HG02610 (cell line): Measurements from ENCODE around the gene ACOT13.
"Not testable (repeated sequence)": the region's sequence is repeated elsewhere in the genome, so short reads cannot be mapped to it uniquely, and the experiment has no call there.

ENCODE experiments used
- ATAC-seq: cut with Tn5 transposase; IDR thresholded peaks from one replicate; pipeline ENCODE4 v1.9.1; 2021; ENCODE audit warnings: mild to moderate bottlenecking, moderate library complexity; ENCODE audit not compliant: unreplicated experiment

Gene ACOT13

DNA sequence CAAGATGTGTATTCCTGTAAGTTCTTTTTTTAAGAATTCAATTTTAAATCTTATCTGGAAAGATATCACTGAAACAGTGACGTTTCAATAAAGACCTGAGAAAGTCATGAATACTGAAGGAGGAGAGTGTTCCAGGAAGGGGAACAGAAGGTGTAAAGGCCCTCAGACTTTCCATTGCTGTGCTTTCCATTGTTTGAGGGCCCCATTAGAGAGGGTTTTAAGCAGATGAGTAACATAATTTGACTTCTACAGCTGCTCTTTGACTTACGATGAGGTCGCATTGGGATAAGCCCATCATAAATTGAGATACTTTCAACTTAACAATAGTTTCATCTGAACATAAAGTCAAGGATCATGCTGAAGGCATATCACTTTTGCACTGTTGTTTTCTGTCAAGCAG is 24.7 kb downstream of the ACOT13 start:
- no peak for ATAC-seq

GRCh38 chr6:24692003-24692402 is 25.1 kb downstream of the ACOT13 start:
- no peak for ATAC-seq

DNA sequence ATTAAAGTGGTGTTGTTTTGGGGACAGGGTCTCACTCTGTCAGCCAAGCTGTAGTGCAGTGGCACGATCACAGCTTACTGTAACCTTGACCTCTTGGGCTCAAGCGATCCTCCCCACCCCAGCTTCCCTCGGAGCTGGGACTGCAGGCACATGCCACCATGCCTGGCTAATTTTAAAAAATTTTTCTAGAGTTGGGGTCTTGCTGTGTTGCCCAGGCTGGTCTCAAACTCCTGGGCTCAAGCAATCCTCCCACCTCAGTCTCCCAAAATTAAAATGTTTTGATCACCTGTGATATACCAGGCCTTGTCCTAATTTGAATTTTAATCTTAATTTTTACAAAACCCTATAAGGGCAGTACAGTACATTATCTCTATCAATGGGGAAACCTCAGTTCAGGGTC is 25.5 kb downstream of the ACOT13 start:
- no peak for ATAC-seq

- ATAC-seq, result no peak
Measured at GRCh38 chr6:24692848-24693592, 26.1 kb downstream of the ACOT13 start.

DNA sequence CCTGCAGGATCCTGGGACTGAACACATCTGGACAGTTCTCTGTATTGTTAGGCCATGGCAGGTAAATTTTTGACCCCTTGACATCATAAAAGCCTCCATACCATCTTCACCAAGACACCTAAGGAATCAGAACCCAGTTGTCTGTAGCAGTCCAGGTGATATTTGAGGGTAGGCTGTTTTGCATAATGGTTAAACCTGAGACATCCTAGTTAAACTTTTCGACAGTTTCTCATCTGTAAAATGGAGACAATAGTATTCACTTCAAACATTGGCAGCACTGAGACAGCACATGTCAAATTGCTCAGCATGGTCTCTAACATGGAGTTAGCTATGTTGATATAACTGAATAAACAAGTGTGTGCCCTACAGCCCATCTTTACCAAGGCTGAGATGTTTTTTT is 27.3 kb downstream of the ACOT13 start:
- ATAC-seq, result no peak

GRCh38 chr6:24695635-24696034 is 28.8 kb downstream of the ACOT13 start:
- peak; percentile 60 for ATAC-seq

DNA sequence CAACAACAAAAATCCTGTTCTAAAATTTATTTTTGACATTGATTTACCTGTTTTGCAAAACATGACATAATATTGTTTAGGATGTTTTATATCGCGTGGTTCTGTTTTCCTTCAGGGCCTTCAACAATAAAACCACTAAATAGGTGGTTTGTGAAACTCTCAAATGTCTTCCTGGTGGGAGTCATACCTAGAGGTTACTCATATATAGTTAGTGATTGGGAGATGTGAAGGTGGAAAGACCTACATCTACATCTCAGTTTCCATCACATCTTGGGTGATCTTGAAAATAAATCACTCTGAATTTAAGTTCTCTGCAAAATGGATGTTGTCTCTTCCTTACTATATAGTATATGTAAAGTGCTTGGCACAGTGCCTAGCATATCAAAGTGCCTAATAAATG is 29.2 kb downstream of the ACOT13 start:
- ATAC-seq, result no peak

DNA sequence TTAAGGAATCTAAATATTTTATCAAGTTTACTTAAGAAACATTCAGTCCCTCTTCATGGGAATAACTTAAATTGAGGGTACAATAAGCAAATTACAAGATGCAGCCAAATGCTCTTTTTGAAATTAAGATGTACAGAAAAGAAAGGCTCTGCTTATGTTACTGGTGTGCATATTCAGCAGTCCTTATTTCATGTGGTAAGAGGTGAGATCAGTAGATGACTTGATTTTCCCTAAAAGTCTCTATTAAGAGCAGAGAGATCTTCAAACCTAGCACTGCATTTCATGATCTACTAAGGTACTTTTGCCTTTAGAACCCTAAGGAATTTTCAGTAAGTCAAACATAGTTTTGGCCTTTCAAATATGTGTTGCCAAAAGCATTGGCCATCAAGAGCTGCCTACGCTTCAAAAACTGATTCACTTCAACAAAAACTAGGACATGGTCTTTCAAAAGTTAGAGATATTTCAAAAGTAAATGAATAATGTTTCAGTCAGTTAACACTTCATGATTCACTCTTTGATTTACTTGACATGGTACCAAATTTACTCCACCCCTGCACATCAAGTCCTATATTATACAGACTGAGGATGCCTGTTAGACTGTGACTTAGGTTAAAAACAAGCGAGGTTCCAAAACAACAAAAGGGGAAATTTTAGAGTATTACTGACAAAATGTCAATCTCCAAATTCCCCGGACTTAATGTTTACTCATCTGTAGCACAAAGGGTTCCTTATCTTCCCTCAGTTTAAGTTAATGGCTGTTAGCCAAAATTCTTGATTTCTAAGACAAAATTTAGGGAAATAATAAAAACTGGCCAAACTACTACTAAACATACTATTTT is 32.9 kb downstream of the ACOT13 start:
- ATAC-seq, result no peak

GRCh38 chr6:24702720-24703282 is 35.9 kb downstream of the ACOT13 start:
- ATAC-seq, result no peak

- ATAC-seq, result no peak
Measured at GRCh38 chr6:24704468-24704867, 37.6 kb downstream of the ACOT13 start.

DNA sequence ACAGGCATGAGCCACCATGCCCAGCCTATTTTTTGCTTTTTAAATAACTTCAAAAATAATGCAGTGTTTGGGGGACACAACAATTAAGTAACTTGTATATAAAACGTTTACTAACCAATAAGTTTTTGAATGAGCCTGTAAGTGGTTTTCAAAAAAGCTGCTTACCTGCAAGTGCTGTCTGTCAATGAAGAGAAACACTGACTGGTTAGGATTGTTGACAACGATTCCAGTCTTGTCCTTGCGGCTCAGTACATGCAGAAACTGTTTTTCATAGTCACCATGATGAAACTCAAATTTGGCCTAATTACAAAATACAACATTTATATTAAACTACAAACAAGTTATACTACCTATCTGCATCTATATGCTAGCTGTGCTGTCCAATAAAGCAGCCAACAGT is 41.7 kb downstream of the ACOT13 start:
- ATAC-seq, result no peak

DNA sequence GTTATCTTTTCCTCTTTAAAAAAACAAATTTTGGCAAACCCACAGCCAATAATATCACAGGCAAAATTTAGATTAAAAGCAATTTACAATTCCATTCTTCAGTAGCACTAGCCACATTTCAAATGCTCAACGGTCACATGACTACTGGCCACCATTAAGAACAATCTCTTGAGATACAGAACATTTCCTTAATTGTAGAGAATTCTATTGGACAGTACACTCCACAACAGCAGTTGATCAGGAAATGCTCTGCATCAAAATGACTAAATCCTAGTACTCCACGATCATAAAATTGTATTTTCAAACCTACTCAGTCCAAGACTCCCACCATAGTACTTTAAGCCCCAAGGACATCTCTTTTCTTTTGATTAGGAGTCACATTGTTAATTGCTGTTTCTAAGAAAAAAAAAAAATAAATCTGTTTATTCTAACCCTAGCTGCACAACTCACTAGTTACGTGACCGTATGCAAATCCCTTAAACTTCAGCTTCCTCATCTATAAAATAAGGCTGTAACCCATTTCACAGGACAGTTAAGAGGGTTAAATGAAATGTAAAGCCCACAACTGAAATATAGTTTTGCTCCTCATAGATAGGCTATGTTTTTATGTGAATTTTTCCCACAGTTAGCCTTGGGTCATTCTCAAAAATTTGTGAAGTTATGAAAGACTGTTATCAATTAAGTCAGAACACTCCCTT is 42.3 kb downstream of the ACOT13 start:
- no peak for ATAC-seq

DNA sequence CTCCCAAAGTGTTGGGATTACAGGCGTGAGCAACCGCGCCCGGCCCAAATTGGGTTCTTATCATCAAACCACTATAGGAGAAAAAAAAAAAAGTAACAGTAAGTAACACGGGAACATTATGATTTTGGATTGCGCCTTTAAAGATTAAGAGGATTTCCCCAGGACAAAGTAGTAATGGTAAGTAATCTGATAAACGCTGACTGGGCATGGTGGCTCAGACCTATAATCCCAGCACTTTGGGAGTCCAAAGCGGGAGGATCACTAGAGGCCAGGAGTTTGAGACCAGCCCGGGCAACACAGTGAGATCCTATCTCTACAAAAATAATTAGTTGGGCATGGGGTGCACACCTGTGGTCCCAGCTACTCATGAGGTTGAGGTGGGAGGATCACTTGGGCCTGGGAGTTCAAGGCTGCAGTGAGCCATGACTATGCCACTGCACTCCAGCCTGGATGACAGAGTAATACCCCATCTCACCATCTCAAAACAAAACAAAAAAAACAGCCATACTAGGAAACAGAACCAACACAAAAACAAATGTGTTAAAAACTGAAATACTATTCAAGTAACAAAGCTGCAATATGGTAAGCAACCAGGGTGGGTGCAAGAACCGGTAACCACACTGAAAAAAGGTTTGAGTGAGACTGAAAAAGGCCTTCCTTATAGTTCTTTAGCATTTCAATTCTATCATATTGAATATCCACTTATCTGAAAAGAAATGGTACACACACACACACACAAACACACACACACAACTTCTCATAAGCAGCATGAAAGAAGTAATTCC is 43.8 kb downstream of the ACOT13 start:
- ATAC-seq, result no peak

GRCh38 chr6:24716602-24717148 is 49.8 kb downstream of the ACOT13 start:
- not testable (repeated sequence) for ATAC-seq

- no peak for ATAC-seq
Measured at GRCh38 chr6:24718449-24719124, 51.7 kb downstream of the ACOT13 start.

- peak; percentile 28 for ATAC-seq
Measured at GRCh38 chr6:24719125-24719971, 52.5 kb downstream of the ACOT13 start, which contains the start of gene C6orf62. Gene C6orf62 (minus strand): TSS chr6:24719154. CDS start chr6:24718668, 486 bp downstream.

- no peak for ATAC-seq
Measured at GRCh38 chr6:24720131-24720603, 53.3 kb downstream of the ACOT13 start.
